Neuronal stem cell (in vitro differentiated cells): ENCODE measurements around the gene RARG. TPM values are rescaled to one million over a fixed set of nuclear protein-coding genes. Genes with fewer than 3 reads are reported as not detected.
A peak's percentile ranks its signal among the peaks of the same experiment; 100 is the strongest.

Experiments
- DNase-seq: peaks from one replicate; pipeline ENCODE4 v3.0.0-alpha.2; 2013; ENCODE audit warnings: low spot score
- H2AFZ ChIP-seq: one replicate; pipeline ENCODE4 v1.6.1; 2013; ENCODE audit warnings: mild to moderate bottlenecking, low read length, inconsistent platforms
- H2AK5ac ChIP-seq: 2 replicates; pipeline ENCODE4 v1.6.1; 2013; ENCODE audit warnings: low read depth, mild to moderate bottlenecking, inconsistent platforms, low read length, moderate library complexity, mixed read lengths
- H2BK120ac ChIP-seq: 2 replicates; pipeline ENCODE4 v1.6.1; 2013; ENCODE audit warnings: low read depth, mild to moderate bottlenecking, inconsistent platforms, low read length, moderate library complexity, mixed read lengths
- H2BK12ac ChIP-seq: one replicate; pipeline ENCODE4 v1.6.1; 2013; ENCODE audit warnings: low read length, inconsistent platforms
- H2BK15ac ChIP-seq: 2 replicates; pipeline ENCODE4 v1.6.1; 2013; ENCODE audit warnings: mild to moderate bottlenecking, low read length, inconsistent platforms, mixed read lengths
- H2BK5ac ChIP-seq: one replicate; pipeline ENCODE4 v1.6.1; 2013; ENCODE audit warnings: inconsistent platforms, mild to moderate bottlenecking, low read length, moderate library complexity
- H3K14ac ChIP-seq: one replicate; pipeline ENCODE4 v1.6.1; 2013; ENCODE audit warnings: low read length, inconsistent platforms
- H3K18ac ChIP-seq: 2 replicates; pipeline ENCODE4 v1.6.1; 2013; ENCODE audit warnings: low read length, inconsistent platforms
- H3K23ac ChIP-seq: 2 replicates; pipeline ENCODE4 v1.6.1; 2013; ENCODE audit warnings: low read depth, mild to moderate bottlenecking, mixed read lengths, low read length, inconsistent platforms; ENCODE audit not compliant: poor library complexity
- H3K27ac ChIP-seq: replicated peaks from 3 replicates; pipeline ENCODE4 v1.5.1; 2013; ENCODE audit warnings: low read length, inconsistent platforms
- H3K27me3 ChIP-seq, 3 experiments: 2 replicates each; pipeline ENCODE4 v1.6.1; 2013; ENCODE audit warnings: low read length in 3 of 3, mild to moderate bottlenecking in 2 of 3, inconsistent platforms in 1 of 3, low read depth in 1 of 3, mixed read lengths in 1 of 3, moderate library complexity in 1 of 3; ENCODE audit not compliant: control insufficient read depth in 3 of 3, insufficient read depth in 3 of 3
- H3K36me3 ChIP-seq, 2 donors: replicated peaks in 1 of 2; 2 replicates each; pipeline ENCODE4 v1.6.1; 2013; ENCODE audit warnings: low read length in 2 of 2; ENCODE audit not compliant: control insufficient read depth in 2 of 2, insufficient read depth in 2 of 2
- H3K4ac ChIP-seq: 2 replicates; pipeline ENCODE4 v1.6.1; 2013; ENCODE audit warnings: inconsistent platforms, mild to moderate bottlenecking, low read length, moderate library complexity
- H3K4me1 ChIP-seq, 2 donors: 1 replicate in 1 of 2; 2 replicates in 1 of 2; pipeline ENCODE4 v1.6.1; 2013; ENCODE audit warnings: low read length in 2 of 2, low read depth in 1 of 2; ENCODE audit not compliant: control insufficient read depth in 2 of 2, insufficient read depth in 1 of 2
- H3K4me2 ChIP-seq: one replicate; pipeline ENCODE4 v1.6.1; 2013; ENCODE audit warnings: mild to moderate bottlenecking, low read length, inconsistent platforms; ENCODE audit not compliant: insufficient read depth, poor library complexity, severe bottlenecking
- H3K4me3 ChIP-seq, 2 donors: 2 replicates each; pipeline ENCODE4 v1.5.1; 2013; ENCODE audit warnings: low read length in 2 of 2, mild to moderate bottlenecking in 2 of 2, inconsistent platforms in 1 of 2, moderate library complexity in 1 of 2
- H3K79me1 ChIP-seq: one replicate; pipeline ENCODE4 v1.6.1; 2013; ENCODE audit warnings: low read depth, mild to moderate bottlenecking, inconsistent platforms, low read length, moderate library complexity
- H3K9ac ChIP-seq: one replicate; pipeline ENCODE4 v1.6.1; 2013; ENCODE audit warnings: mild to moderate bottlenecking, low read depth, low read length, inconsistent platforms; ENCODE audit not compliant: poor library complexity
- H3K9me3 ChIP-seq, 2 donors: replicated peaks in 1 of 2; 2 replicates each; pipeline versions ENCODE3 to v1.6.1; 2013; ENCODE audit warnings: low read length in 2 of 2, mild to moderate bottlenecking in 2 of 2, inconsistent platforms in 1 of 2, low read depth in 1 of 2, mixed read lengths in 1 of 2, moderate library complexity in 1 of 2; ENCODE audit not compliant: control insufficient read depth in 2 of 2, insufficient read depth in 1 of 2
- H4K8ac ChIP-seq: one replicate; pipeline ENCODE4 v1.6.1; 2013; ENCODE audit warnings: low read depth, mild to moderate bottlenecking, inconsistent platforms, low read length, moderate library complexity
- H4K91ac ChIP-seq: one replicate; pipeline ENCODE4 v1.6.1; 2013; ENCODE audit warnings: low read length, low read depth, mild to moderate bottlenecking, inconsistent platforms; ENCODE audit not compliant: poor library complexity
- WGBS, 2 donors: extraction: QIAGEN DNeasy Blood & Tissue Kit; methylation state at CpG; one replicate each; pipeline ENCODE4 v1.1.7; 2013; ENCODE audit warnings: missing lambda C conversion rate in 2 of 2, mixed read lengths in 1 of 2; ENCODE audit not compliant: insufficient read length in 2 of 2, insufficient replicate concordance in 1 of 2; ENCODE audit errors: extremely low coverage in 2 of 2; 5-methylcytosine and 5-hydroxymethylcytosine counted together
- polyA plus RNA-seq, 2 experiments: library from polyadenylated mRNA; stranded (reverse); fragments of 200-250 nt; gene quantifications; one replicate each; pipeline ENCODE4 v1.2.3, GENCODE V29; 2013

RARG gene
- 11.1 TPM for polyA plus RNA-seq (2013, experiment 1 of 2)
- polyA plus RNA-seq (2013, experiment 2 of 2), result 10.9 TPM

GRCh38 chr12:53231921-53232645 lies at the start of gene RARG:
Gene RARG, minus strand, starts transcription at chr12:53232209. Its CDS starts 4,664 bp downstream, at chr12:53227545.
- Histone ChIP-seq H3K27me3 (peaks cover 0 to 90% (median 7%) of the 10 kb centered on the region in 3 experiments), H3K4me2 (peak within 1 kb of the TSS; percentile 65), H3K27ac (no peak within 1 kb of the TSS), H2BK120ac (no peak within 1 kb of the TSS), H3K79me1 (no peaks in the 10 kb centered on the region), H3K4me3 (peak within 1 kb of the TSS in 1 of 2 donors; percentile 68), H3K9ac (peak within 1 kb of the TSS; percentile 73), H3K18ac (peak within 1 kb of the TSS; percentile 81), H2BK15ac (no peak within 1 kb of the TSS), H3K4ac (no peak within 1 kb of the TSS), H2AK5ac (peak within 1 kb of the TSS; percentile 10), H3K9me3 (no peaks in the 10 kb centered on the region), H2BK12ac (peak within 1 kb of the TSS; percentile 85), H2AFZ (peak within 1 kb of the TSS; percentile 62), H3K14ac (peak within 1 kb of the TSS; percentile 76), H4K8ac (no peak within 1 kb of the TSS), H3K4me1 (peaks cover 31 to 35% of the 10 kb centered on the region in 2 donors), H2BK5ac (no peak within 1 kb of the TSS), H4K91ac (no peak within 1 kb of the TSS), H3K23ac (no peak within 1 kb of the TSS), H3K36me3 (no peaks in the 10 kb centered on the region)
- DNase-seq, result no peak
- WGBS, 2 donors, result no CpG with 5 or more reads among the region's 44 CpGs

DNA sequence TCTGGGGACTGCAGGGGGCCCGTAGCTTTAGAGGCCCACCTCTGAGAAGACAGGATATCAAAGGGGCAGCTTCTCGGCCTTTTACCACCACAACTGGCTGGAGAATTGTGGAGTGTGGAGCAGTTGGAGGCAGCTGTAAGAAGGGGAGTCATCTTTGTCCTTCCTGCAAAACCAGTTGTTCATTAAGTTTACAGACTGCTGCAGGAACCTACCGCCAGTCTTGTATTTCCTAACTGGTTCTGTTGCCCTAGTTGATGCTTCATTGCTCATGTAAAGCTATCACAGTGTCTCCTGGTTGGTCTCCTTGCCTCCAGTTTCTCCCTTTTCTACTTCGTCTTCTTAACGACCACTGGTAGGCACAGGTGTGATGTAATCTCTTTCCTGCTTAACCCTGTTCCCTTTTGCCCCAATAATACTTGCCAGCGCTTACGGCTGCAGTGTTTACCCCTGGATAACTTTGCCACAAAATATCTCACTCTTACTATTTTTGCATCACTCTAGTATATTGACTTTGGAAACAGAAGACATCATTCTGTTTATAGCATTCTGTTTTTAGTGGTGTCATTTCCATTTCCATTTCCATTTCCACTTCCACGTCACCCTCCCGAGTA lies 48.0 kb upstream of the RARG start:
- Histone ChIP-seq H3K14ac (no peak overlapping the region), H3K79me1 (no peaks in the 10 kb centered on the region)
- no peak for DNase-seq

GRCh38 chr12:53279283-53279869 lies 47.4 kb upstream of the RARG start:
- Histone ChIP-seq H2BK15ac (no peak overlapping the region), H2BK120ac (no peak overlapping the region), H3K4me3 (no peak overlapping the region), H3K4me1 (no peaks in the 10 kb centered on the region), H4K91ac (no peak overlapping the region), H2AFZ (no peak overlapping the region), H2BK5ac (no peak overlapping the region), H3K27ac (no peak overlapping the region), H3K4ac (no peak overlapping the region), H4K8ac (no peak overlapping the region), H3K9ac (no peak overlapping the region), H3K18ac (no peak overlapping the region), H3K4me2 (no peak overlapping the region), H3K14ac (no peak overlapping the region), H3K36me3 (peaks cover 71 to 93% of the 10 kb centered on the region in 2 donors), H3K27me3 (no peaks in the 10 kb centered on the region), H3K9me3 (peaks cover 0 to 2% of the 10 kb centered on the region in 2 donors), H2AK5ac (no peak overlapping the region), H3K79me1 (peaks cover 4% of the 10 kb centered on the region), H2BK12ac (no peak overlapping the region), H3K23ac (no peak overlapping the region)
- no CpG with 5 or more reads among the region's 3 CpGs for WGBS, 2 donors
- DNase-seq, result no peak

More for the DNA sequence above, 48.0 kb upstream of the RARG start:
- Histone ChIP-seq H3K4me1 (no peaks in the 10 kb centered on the region), H2BK5ac (no peak overlapping the region), H3K4me3 (no peak overlapping the region), H4K91ac (no peak overlapping the region), H2BK12ac (no peak overlapping the region), H3K27me3 (no peaks in the 10 kb centered on the region), H3K27ac (no peak overlapping the region), H3K23ac (no peak overlapping the region), H3K18ac (no peak overlapping the region), H2AK5ac (no peak overlapping the region), H3K9me3 (peaks cover 0 to 2% of the 10 kb centered on the region in 2 donors), H2BK15ac (no peak overlapping the region), H3K9ac (no peak overlapping the region), H2BK120ac (no peak overlapping the region), H4K8ac (no peak overlapping the region), H3K4ac (no peak overlapping the region), H3K4me2 (no peak overlapping the region), H2AFZ (no peak overlapping the region), H3K36me3 (peaks cover 69 to 92% of the 10 kb centered on the region in 2 donors)
- no CpG with 5 or more reads among the region's 9 CpGs for WGBS, 2 donors

DNA sequence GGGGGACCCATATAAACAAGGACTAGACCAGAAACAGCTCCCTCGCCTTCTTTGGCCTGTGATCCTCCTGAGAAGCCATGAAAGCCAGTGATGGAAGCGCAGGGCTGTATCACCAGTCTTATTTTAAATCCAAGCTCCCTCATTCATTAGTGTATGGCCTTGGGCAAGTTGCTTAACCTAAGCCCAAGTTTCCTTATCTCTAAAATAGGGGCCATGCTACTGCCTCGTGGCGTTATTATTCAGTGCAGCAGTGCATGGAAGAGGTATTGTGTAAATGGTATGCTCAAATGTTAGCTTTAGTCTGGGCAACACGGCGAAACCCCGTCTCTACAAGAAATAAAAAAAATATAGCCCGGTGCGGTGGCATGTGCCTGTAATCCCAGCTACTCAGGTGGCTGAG lies 46.0 kb upstream of the RARG start:
- H3K27me3 ChIP-seq, result no peaks in the 10 kb centered on the region
- peaks cover 4% of the 10 kb centered on the region for H3K79me1 ChIP-seq
- no peak overlapping the region for H2BK12ac ChIP-seq
- H3K18ac ChIP-seq, result no peak overlapping the region
- no peak overlapping the region for H2BK5ac ChIP-seq
- peaks cover 0 to 2% of the 10 kb centered on the region in 2 donors for H3K9me3 ChIP-seq
- no peak overlapping the region for H2AK5ac ChIP-seq
- no CpG with 5 or more reads among the region's 9 CpGs for WGBS, 2 donors
- H3K9ac ChIP-seq, result no peak overlapping the region
- H3K14ac ChIP-seq, result no peak overlapping the region
- no peak for DNase-seq
- no peak overlapping the region for H3K4me3 ChIP-seq
- no peak overlapping the region for H3K4ac ChIP-seq
- no peak overlapping the region for H3K23ac ChIP-seq
- H2AFZ ChIP-seq, result no peak overlapping the region
- peaks cover 0 to 2% of the 10 kb centered on the region in 2 donors for H3K4me1 ChIP-seq
- H2BK120ac ChIP-seq, result no peak overlapping the region
- no peak overlapping the region for H2BK15ac ChIP-seq
- H3K36me3 ChIP-seq, result peaks cover 64 to 88% of the 10 kb centered on the region in 2 donors
- H3K4me2 ChIP-seq, result no peak overlapping the region
- H3K27ac ChIP-seq, result no peak overlapping the region
- no peak overlapping the region for H4K91ac ChIP-seq
- no peak overlapping the region for H4K8ac ChIP-seq
